NAMALWA (cell line): ENCODE measurements around the gene MRPS22.
"Not testable (repeated sequence)": the region's sequence is repeated elsewhere in the genome, so short reads cannot be mapped to it uniquely, and the experiment has no call there.

Experiments
- DNase-seq: peaks from one replicate; pipeline ENCODE4 v3.0.0-alpha.2; 2015; ENCODE audit warnings: low spot score

MRPS22 gene

GRCh38 chr3:139312416-139312815 is 31.4 kb upstream of the MRPS22 start:
- DNase-seq: no peak

- no peak for DNase-seq
Measured at GRCh38 chr3:139312959-139313358, 30.9 kb upstream of the MRPS22 start.

GRCh38 chr3:139313921-139314320 is 29.9 kb upstream of the MRPS22 start:
- no peak for DNase-seq

GRCh38 chr3:139317215-139317614 is 26.6 kb upstream of the MRPS22 start:
- DNase-seq: no peak

GRCh38 chr3:139317660-139318430 is 26.0 kb upstream of the MRPS22 start:
- no peak for DNase-seq

GRCh38 chr3:139318431-139318816 is 25.4 kb upstream of the MRPS22 start:
- no peak for DNase-seq

GRCh38 chr3:139318826-139319225 is 25.0 kb upstream of the MRPS22 start:
- DNase-seq: no peak

- peak; percentile 44 for DNase-seq
Measured at GRCh38 chr3:139319428-139320402, 24.1 kb upstream of the MRPS22 start.

- DNase-seq: no peak
Measured at GRCh38 chr3:139320551-139321309, 23.1 kb upstream of the MRPS22 start.

- no peak for DNase-seq
Measured at GRCh38 chr3:139322346-139322745, 21.5 kb upstream of the MRPS22 start.

GRCh38 chr3:139323146-139323545 is 20.7 kb upstream of the MRPS22 start:
- no peak for DNase-seq

- DNase-seq: no peak
Measured at GRCh38 chr3:139324456-139324855, 19.4 kb upstream of the MRPS22 start.

- DNase-seq: no peak
Measured at GRCh38 chr3:139325551-139325950, 18.3 kb upstream of the MRPS22 start.

GRCh38 chr3:139326131-139326530 is 17.7 kb upstream of the MRPS22 start:
- DNase-seq: no peak

- no peak for DNase-seq
Measured at GRCh38 chr3:139326707-139327106, 17.1 kb upstream of the MRPS22 start.

- DNase-seq: no peak
Measured at GRCh38 chr3:139327231-139327630, 16.6 kb upstream of the MRPS22 start.

GRCh38 chr3:139327861-139328260 is 16.0 kb upstream of the MRPS22 start:
- no peak for DNase-seq

- no peak for DNase-seq
Measured at GRCh38 chr3:139328356-139328755, 15.5 kb upstream of the MRPS22 start.

GRCh38 chr3:139329364-139329850 is 14.4 kb upstream of the MRPS22 start:
- peak; percentile 93 for DNase-seq

GRCh38 chr3:139332092-139332491 is 11.7 kb upstream of the MRPS22 start:
- DNase-seq: no peak

- not testable (repeated sequence) for DNase-seq
Measured at GRCh38 chr3:139334675-139335074, 9.1 kb upstream of the MRPS22 start.

- no peak for DNase-seq
Measured at GRCh38 chr3:139338405-139338804, 5.4 kb upstream of the MRPS22 start.
